ENCODE measurements around the gene OTX2.

OTX2 gene

GRCh38 chr14:56814969-56815700 is 4.9 kb upstream of the OTX2 start:
- no peak overlapping the region for H4K91ac ChIP-seq (ENCODE audit: low read depth, low read length)
- no CpG with 5 or more reads among the region's 4 CpGs for WGBS (ENCODE audit: extremely low coverage, insufficient coverage, insufficient read length)
- DNase-seq = no peak
- H2BK12ac ChIP-seq (ENCODE audit: low read length) = no peak overlapping the region
- H3K4me3 ChIP-seq (ENCODE audit: low read depth, low read length) = no peak overlapping the region
- no peak overlapping the region for H3K23ac ChIP-seq (ENCODE audit: low read length)
- no peak overlapping the region for H2BK5ac ChIP-seq (ENCODE audit: low read depth, low read length, poor library complexity)
- no peak overlapping the region for H3K9ac ChIP-seq (ENCODE audit: low read length)
- H3K18ac ChIP-seq (ENCODE audit: low read length) = no peak overlapping the region
- no peak overlapping the region for H3K27ac ChIP-seq (ENCODE audit: low read depth, low read length)
- peaks cover 56% of the 10 kb centered on the region for H3K27me3 ChIP-seq (ENCODE audit: insufficient read depth, low read length)
- H3K4ac ChIP-seq (ENCODE audit: low read depth, low read length) = no peak overlapping the region
- no peak overlapping the region for H2AK5ac ChIP-seq (ENCODE audit: low read length)
- no peak overlapping the region for H3K14ac ChIP-seq (ENCODE audit: low read length)
- no peaks in the 10 kb centered on the region for H3K36me3 ChIP-seq (ENCODE audit: control insufficient read depth in 1 of 2, insufficient read depth in 2 of 2, low read length in 2 of 2)
- H2AFZ ChIP-seq (ENCODE audit: insufficient read depth, low read length, poor library complexity) = no peak overlapping the region
- H3K79me2 ChIP-seq (ENCODE audit: control insufficient read depth, insufficient read depth, low read length, poor library complexity) = no peaks in the 10 kb centered on the region
- no peak overlapping the region for H4K12ac ChIP-seq (ENCODE audit: low read depth, low read length)
- no peak overlapping the region for H2BK120ac ChIP-seq (ENCODE audit: insufficient read depth, low read length, poor library complexity)
- H4K8ac ChIP-seq (ENCODE audit: low read depth, low read length) = no peak overlapping the region
- peaks cover 3 to 5% of the 10 kb centered on the region in 2 experiments for H3K4me1 ChIP-seq (ENCODE audit: control insufficient read depth in 1 of 2, insufficient read depth in 2 of 2, low read length in 2 of 2)
- peaks cover 2% of the 10 kb centered on the region for H3K9me3 ChIP-seq (ENCODE audit: insufficient read depth, low read depth, low read length)
- H3K4me2 ChIP-seq (ENCODE audit: low read length) = no peak overlapping the region
- no peaks in the 10 kb centered on the region for H3K79me1 ChIP-seq (ENCODE audit: low read length)

GRCh38 chr14:56814519-56814959 is 4.3 kb upstream of the OTX2 start:
- Histone ChIP-seq H3K27ac (ENCODE audit: low read depth, low read length) (no peak overlapping the region), H2BK5ac (ENCODE audit: low read depth, low read length, poor library complexity) (no peak overlapping the region), H4K12ac (ENCODE audit: low read depth, low read length) (no peak overlapping the region), H3K27me3 (ENCODE audit: insufficient read depth, low read length) (peaks cover 62% of the 10 kb centered on the region), H3K4me2 (ENCODE audit: low read length) (no peak overlapping the region), H3K18ac (ENCODE audit: low read length) (no peak overlapping the region), H3K4me3 (ENCODE audit: low read depth, low read length) (no peak overlapping the region), H4K91ac (ENCODE audit: low read depth, low read length) (no peak overlapping the region), H3K4me1 (ENCODE audit: control insufficient read depth in 1 of 2, insufficient read depth in 2 of 2, low read length in 2 of 2) (peaks cover 3 to 5% of the 10 kb centered on the region in 2 experiments), H3K79me2 (ENCODE audit: control insufficient read depth, insufficient read depth, low read length, poor library complexity) (no peaks in the 10 kb centered on the region), H4K8ac (ENCODE audit: low read depth, low read length) (no peak overlapping the region), H3K14ac (ENCODE audit: low read length) (no peak overlapping the region), H3K23ac (ENCODE audit: low read length) (no peak overlapping the region), H2BK120ac (ENCODE audit: insufficient read depth, low read length, poor library complexity) (no peak overlapping the region), H2AFZ (ENCODE audit: insufficient read depth, low read length, poor library complexity) (no peak overlapping the region), H3K4ac (ENCODE audit: low read depth, low read length) (no peak overlapping the region), H3K9ac (ENCODE audit: low read length) (no peak overlapping the region), H2AK5ac (ENCODE audit: low read length) (no peak overlapping the region), H2BK12ac (ENCODE audit: low read length) (no peak overlapping the region), H3K36me3 (ENCODE audit: control insufficient read depth in 1 of 2, insufficient read depth in 2 of 2, low read length in 2 of 2) (no peaks in the 10 kb centered on the region), H3K9me3 (ENCODE audit: insufficient read depth, low read depth, low read length) (peaks cover 2% of the 10 kb centered on the region), H3K79me1 (ENCODE audit: low read length) (no peaks in the 10 kb centered on the region)
- WGBS (ENCODE audit: extremely low coverage, insufficient coverage, insufficient read length) = no CpG with 5 or more reads among the region's 7 CpGs
- no peak for DNase-seq

GRCh38 chr14:56813143-56813551 is 2.9 kb upstream of the OTX2 start:
- Histone ChIP-seq H3K27ac (ENCODE audit: low read depth, low read length) (no peak overlapping the region), H2AFZ (ENCODE audit: insufficient read depth, low read length, poor library complexity) (no peak overlapping the region), H2AK5ac (ENCODE audit: low read length) (no peak overlapping the region), H2BK120ac (ENCODE audit: insufficient read depth, low read length, poor library complexity) (no peak overlapping the region), H3K18ac (ENCODE audit: low read length) (no peak overlapping the region), H4K91ac (ENCODE audit: low read depth, low read length) (no peak overlapping the region), H3K4me2 (ENCODE audit: low read length) (no peak overlapping the region), H3K4ac (ENCODE audit: low read depth, low read length) (no peak overlapping the region), H3K36me3 (ENCODE audit: control insufficient read depth in 1 of 2, insufficient read depth in 2 of 2, low read length in 2 of 2) (no peaks in the 10 kb centered on the region), H4K12ac (ENCODE audit: low read depth, low read length) (no peak overlapping the region), H2BK5ac (ENCODE audit: low read depth, low read length, poor library complexity) (no peak overlapping the region), H3K27me3 (ENCODE audit: insufficient read depth, low read length) (peaks cover 73% of the 10 kb centered on the region), H3K23ac (ENCODE audit: low read length) (no peak overlapping the region), H3K79me1 (ENCODE audit: low read length) (no peaks in the 10 kb centered on the region), H4K8ac (ENCODE audit: low read depth, low read length) (no peak overlapping the region), H2BK12ac (ENCODE audit: low read length) (no peak overlapping the region), H3K9ac (ENCODE audit: low read length) (no peak overlapping the region), H3K4me3 (ENCODE audit: low read depth, low read length) (no peak overlapping the region), H3K79me2 (ENCODE audit: control insufficient read depth, insufficient read depth, low read length, poor library complexity) (no peaks in the 10 kb centered on the region), H3K14ac (ENCODE audit: low read length) (no peak overlapping the region), H3K4me1 (ENCODE audit: control insufficient read depth in 1 of 2, insufficient read depth in 2 of 2, low read length in 2 of 2) (peaks cover 3 to 5% of the 10 kb centered on the region in 2 experiments), H3K9me3 (ENCODE audit: insufficient read depth, low read depth, low read length) (peaks cover 2% of the 10 kb centered on the region)
- no CpG with 5 or more reads among the region's 3 CpGs for WGBS (ENCODE audit: extremely low coverage, insufficient coverage, insufficient read length)
- no peak for DNase-seq

DNA sequence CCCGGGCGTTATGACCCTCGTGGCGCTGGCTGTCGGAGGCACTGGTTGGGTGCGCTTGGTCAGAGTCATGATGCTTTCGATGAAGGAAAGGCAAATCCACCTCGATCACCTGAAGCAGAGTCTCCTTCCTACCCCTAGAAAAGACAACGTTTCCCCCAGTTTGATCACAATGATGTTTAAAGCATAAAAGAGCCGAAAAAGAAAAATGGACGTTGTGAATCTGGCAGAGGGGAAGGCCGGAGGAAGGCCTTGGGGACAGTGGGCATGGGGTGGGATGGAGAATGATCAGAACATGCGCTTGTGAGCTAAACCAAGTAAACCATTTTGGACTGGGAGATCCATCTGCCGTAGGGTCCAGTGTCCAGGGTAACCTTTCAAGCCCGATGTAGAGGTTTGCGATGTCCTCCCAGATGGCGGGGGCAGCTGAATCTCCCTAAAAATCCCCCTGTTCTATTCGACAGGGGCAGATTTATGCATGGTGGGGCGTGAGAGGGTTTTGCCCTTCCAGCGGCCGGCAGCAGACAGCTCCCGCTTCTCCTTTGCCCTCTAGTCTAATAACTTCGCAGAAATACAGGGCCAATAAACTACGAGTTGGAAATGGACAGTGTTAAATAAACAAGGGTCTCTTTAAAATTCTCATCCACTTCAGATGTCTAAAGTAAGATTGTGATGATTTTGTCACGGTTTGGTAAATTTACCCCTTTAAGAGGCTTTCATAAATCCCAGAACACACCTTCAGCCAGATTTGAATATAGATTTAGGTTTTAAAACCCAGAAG is 2.3 kb upstream of the OTX2 start:
- H2BK12ac ChIP-seq (ENCODE audit: low read length) = no peak overlapping the region
- no peak overlapping the region for H3K18ac ChIP-seq (ENCODE audit: low read length)
- H4K8ac ChIP-seq (ENCODE audit: low read depth, low read length) = no peak overlapping the region
- H4K91ac ChIP-seq (ENCODE audit: low read depth, low read length) = no peak overlapping the region
- H3K27me3 ChIP-seq (ENCODE audit: insufficient read depth, low read length) = peaks cover 73% of the 10 kb centered on the region
- no peak overlapping the region for H4K12ac ChIP-seq (ENCODE audit: low read depth, low read length)
- no peaks in the 10 kb centered on the region for H3K36me3 ChIP-seq (ENCODE audit: control insufficient read depth in 1 of 2, insufficient read depth in 2 of 2, low read length in 2 of 2)
- no peak for DNase-seq
- no peak overlapping the region for H2BK120ac ChIP-seq (ENCODE audit: insufficient read depth, low read length, poor library complexity)
- peaks cover 2% of the 10 kb centered on the region for H3K9me3 ChIP-seq (ENCODE audit: insufficient read depth, low read depth, low read length)
- no peak overlapping the region for H3K4me3 ChIP-seq (ENCODE audit: low read depth, low read length)
- peaks cover 3 to 5% of the 10 kb centered on the region in 2 experiments for H3K4me1 ChIP-seq (ENCODE audit: control insufficient read depth in 1 of 2, insufficient read depth in 2 of 2, low read length in 2 of 2)
- no peak overlapping the region for H2AK5ac ChIP-seq (ENCODE audit: low read length)
- no peaks in the 10 kb centered on the region for H3K79me1 ChIP-seq (ENCODE audit: low read length)
- no peak overlapping the region for H2BK5ac ChIP-seq (ENCODE audit: low read depth, low read length, poor library complexity)
- H3K14ac ChIP-seq (ENCODE audit: low read length) = no peak overlapping the region
- no peak overlapping the region for H3K4me2 ChIP-seq (ENCODE audit: low read length)
- no peak overlapping the region for H3K23ac ChIP-seq (ENCODE audit: low read length)
- no peak overlapping the region for H3K27ac ChIP-seq (ENCODE audit: low read depth, low read length)
- H2AFZ ChIP-seq (ENCODE audit: insufficient read depth, low read length, poor library complexity) = no peak overlapping the region
- no peaks in the 10 kb centered on the region for H3K79me2 ChIP-seq (ENCODE audit: control insufficient read depth, insufficient read depth, low read length, poor library complexity)
- no CpG with 5 or more reads among the region's 25 CpGs for WGBS (ENCODE audit: extremely low coverage, insufficient coverage, insufficient read length)
- no peak overlapping the region for H3K4ac ChIP-seq (ENCODE audit: low read depth, low read length)
- H3K9ac ChIP-seq (ENCODE audit: low read length) = no peak overlapping the region
